Left renal pelvis (tissue), 4 donors: ENCODE results near the gene GRIK4. TPM values are rescaled to one million over a fixed set of nuclear protein-coding genes. Genes with fewer than 3 reads are reported as not detected.

ENCODE experiments used
- DNase-seq, 4 donors: peaks; one replicate each; pipeline ENCODE4 v3.0.0-alpha.2; 2013; ENCODE audit warnings: low read depth in 4 of 4, low spot score in 3 of 4
- polyA plus RNA-seq, 4 donors: library from polyadenylated mRNA; unstranded; fragments of 120-200 nt; gene quantifications; one replicate each; pipeline ENCODE4 v1.2.1, GENCODE V29; 2013; ENCODE audit not compliant: insufficient read length in 4 of 4

The GRIK4 gene
- polyA plus RNA-seq, 4 donors, result 0.95 to 1.9 (median 1.5) TPM

- no peak for DNase-seq
These were observed 417.1 kb downstream of the GRIK4 start for GRCh38 chr11:120928627-120929026.

GRCh38 chr11:120929090-120929489 lies 417.5 kb downstream of the GRIK4 start:
- DNase-seq, result no peak

GRCh38 chr11:120929664-120930154 lies 418.2 kb downstream of the GRIK4 start:
- DNase-seq, result no peak

GRCh38 chr11:120931057-120931779 lies 419.7 kb downstream of the GRIK4 start:
- no peak for DNase-seq

- no peak for DNase-seq
These were observed 420.9 kb downstream of the GRIK4 start for GRCh38 chr11:120932305-120932915.

- no peak for DNase-seq
These were observed 424.8 kb downstream of the GRIK4 start for GRCh38 chr11:120936356-120936755.

- DNase-seq, result no peak
These were observed 426.0 kb downstream of the GRIK4 start for GRCh38 chr11:120937501-120937900.

- DNase-seq, result no peak
These were observed 426.7 kb downstream of the GRIK4 start for GRCh38 chr11:120938260-120938659.

- no peak for DNase-seq
These were observed 428.8 kb downstream of the GRIK4 start for GRCh38 chr11:120940160-120940848.

- DNase-seq, result no peak
These were observed 429.5 kb downstream of the GRIK4 start for GRCh38 chr11:120941000-120941399.

GRCh38 chr11:120942701-120943100 lies 431.2 kb downstream of the GRIK4 start:
- DNase-seq, result no peak

- DNase-seq, result no peak
These were observed 433.5 kb downstream of the GRIK4 start for GRCh38 chr11:120945042-120945441.

GRCh38 chr11:120950880-120951279 lies 439.3 kb downstream of the GRIK4 start:
- DNase-seq, result no peak

- DNase-seq, result peak; percentile 66 to 79 (median 76)
These were observed 441.2 kb downstream of the GRIK4 start for GRCh38 chr11:120952461-120953434.

- DNase-seq, result no peak
These were observed 442.8 kb downstream of the GRIK4 start for GRCh38 chr11:120954381-120954780.

- DNase-seq, result no peak
These were observed 445.4 kb downstream of the GRIK4 start for GRCh38 chr11:120956710-120957495.

GRCh38 chr11:120958185-120958584 lies 446.6 kb downstream of the GRIK4 start:
- DNase-seq, result no peak

- no peak for DNase-seq
These were observed 447.6 kb downstream of the GRIK4 start for GRCh38 chr11:120959189-120959588.

GRCh38 chr11:120964857-120965256 lies 453.3 kb downstream of the GRIK4 start:
- no peak for DNase-seq

GRCh38 chr11:120966840-120967239 lies 455.3 kb downstream of the GRIK4 start:
- DNase-seq, result no peak
